Raji (cell line): ENCODE measurements around the gene BCL11B.

Experiments
- POLR2A ChIP-seq: IDR thresholded peaks from 2 replicates; pipeline ENCODE4 v1.6.1; 2011; ENCODE audit warnings: low read depth, low read length, control low read depth; ENCODE audit not compliant: insufficient read depth

The BCL11B gene

DNA sequence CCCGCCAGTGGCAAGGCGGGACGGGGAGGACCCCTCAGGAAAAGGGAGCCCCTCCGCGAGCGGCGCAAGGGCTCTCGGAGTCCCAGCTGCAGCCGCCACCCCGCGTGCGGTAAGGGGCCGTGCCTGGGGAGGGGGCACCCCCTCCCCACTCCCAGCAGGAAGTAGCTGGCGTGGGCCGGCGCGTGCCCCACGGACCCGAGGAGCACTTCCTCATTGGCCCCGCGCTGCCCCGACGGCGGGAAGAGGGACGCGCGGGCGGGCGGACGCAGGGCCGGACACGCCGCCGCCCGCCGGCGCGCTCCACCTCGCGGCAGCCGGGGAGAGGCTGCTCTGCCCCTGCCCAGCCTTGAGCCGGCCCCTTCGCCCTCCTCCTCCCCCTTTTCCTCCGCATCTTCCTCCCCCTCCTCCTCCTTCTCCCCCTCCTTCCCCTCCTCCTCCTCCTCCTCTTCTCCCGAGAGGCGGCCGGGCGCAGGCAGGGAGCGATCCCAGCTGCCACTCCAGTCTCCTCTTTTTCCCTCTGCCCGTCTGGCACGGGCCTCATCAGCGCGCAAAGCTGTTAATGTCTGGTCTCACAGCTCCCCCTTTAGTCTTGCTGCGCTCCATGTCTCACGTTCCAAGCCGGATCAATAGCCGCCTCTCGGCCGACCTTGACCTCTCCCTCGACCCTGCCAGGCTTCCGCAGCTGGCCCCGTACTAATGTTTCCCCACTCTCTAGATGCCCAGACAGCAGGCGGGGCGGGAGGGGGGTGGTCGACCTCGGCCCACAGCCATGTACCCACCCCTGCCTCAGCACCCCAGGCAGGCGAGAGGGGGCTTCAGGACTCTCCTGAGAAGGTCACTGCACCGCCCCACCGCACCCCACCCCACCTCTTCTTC lies 2.6 kb upstream of the BCL11B start:
- no peak for TF ChIP-seq POLR2A

GRCh38 chr14:99273766-99274345 lies 1.9 kb upstream of the BCL11B start:
- TF ChIP-seq POLR2A = no peak

- no peak for TF ChIP-seq POLR2A
Observed at GRCh38 chr14:99272899-99273765, 1.1 kb upstream of the BCL11B start.

DNA sequence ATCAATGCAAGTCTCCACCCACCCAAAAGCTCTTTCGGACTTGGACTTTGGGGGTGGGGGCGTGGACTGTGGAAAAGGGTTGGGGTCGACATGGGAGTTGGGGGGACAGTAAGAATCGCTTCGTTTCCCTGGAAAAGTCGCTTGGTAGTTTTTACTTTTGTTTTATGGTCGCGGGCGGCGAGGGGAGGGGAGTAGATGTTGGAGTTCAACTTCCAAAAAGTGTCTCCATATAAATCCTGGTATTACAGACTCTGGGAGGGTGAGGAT lies 568 bp upstream of the BCL11B start:
- TF ChIP-seq POLR2A = no peak

- no peak for TF ChIP-seq POLR2A
Observed at GRCh38 chr14:99271221-99271941, 616 bp downstream of the BCL11B start.

GRCh38 chr14:99270458-99271220 lies 1.4 kb downstream of the BCL11B start:
- no peak for TF ChIP-seq POLR2A

DNA sequence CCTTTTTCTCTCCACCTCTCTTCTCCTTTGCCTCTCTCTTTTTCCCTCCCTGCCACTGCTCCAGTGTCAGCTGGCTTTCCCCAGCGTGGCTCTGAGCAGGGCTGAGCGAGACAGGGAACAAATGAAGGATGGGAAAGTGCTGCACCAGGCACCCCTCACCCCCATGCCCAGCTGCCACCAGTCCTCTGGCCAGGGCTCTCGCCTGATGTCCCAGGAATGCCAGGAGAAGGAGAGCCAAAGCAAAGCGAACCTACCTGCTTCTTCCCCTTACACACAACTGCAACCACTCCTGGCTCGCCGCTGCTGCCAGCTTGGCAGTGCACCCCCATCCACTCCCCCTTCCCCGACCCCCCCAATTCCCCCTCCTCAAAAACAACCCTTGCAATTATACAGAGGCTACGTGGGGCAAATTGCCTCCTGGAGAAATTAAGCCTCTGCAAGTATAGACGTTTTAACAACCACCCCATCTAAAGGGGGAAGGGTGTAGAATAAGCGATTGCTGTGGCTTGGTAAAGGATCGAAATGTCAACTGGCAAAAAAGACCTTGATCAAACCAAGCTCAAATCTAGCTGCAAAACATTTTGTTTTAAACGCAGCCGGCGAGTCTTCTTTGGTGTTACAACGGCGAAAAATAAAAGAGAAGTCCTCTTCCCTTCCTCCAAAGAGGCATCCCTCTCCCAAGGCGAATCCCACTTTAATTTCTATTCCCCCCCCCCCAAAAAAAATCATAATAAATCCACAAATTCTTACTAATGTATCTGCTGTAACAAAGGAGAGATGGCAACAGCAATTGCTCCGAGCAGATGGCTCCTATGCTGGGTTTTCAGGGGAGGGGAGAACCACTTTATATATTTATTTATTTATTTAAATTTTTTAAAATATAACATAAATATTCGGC lies 2.9 kb downstream of the BCL11B start:
- TF ChIP-seq POLR2A = no peak

- TF ChIP-seq POLR2A = no peak
Observed at GRCh38 chr14:99267837-99268781, 3.9 kb downstream of the BCL11B start.

- TF ChIP-seq POLR2A = no peak
Observed at GRCh38 chr14:99267381-99267780, 4.6 kb downstream of the BCL11B start.

DNA sequence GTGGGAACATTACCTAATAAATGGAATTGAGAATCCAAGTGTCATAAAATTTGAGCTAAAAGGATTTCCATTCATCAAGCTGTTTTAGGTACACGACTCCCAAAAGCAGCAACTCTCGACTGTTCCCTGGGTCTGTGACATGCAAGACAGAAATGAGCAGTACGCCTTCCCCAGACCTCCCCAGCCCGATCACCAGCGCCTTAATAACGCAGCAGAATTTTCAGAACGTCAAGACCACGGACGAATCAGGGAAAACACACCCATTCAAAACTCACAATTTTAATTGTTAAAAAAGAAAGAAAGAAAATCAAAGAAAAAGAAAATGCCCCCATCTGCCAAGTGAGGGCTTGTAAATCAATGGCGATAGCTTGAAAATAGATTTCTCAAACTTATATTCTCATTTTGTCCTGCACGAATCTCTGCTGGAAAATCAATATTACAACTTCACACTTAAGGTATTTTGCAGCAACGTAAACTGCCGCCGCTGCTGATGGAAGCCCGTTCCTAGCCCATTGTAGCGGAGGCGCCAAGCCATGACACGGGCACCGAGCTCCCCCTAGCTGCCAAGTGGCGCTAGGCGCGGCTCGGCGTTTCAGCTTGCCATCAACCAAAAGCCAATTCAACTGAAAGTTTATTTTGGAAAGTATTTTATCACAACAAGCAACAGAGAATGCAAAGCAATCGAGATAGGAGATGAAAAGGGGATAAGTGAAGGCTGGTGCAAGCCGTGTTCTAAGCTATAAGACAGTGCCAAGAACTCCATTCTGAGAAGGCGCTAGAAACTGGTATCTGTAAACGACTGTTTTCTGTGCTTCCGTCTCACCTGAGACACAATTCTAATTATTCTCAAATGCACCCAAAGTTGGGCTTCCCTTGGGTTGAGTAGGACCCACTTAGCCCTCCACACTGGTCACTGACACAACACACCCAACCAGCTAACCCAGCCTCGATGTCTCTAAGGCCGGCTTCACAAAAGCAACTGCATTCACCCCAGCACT lies 5.5 kb downstream of the BCL11B start:
- TF ChIP-seq POLR2A = no peak

- TF ChIP-seq POLR2A = no peak
Observed at GRCh38 chr14:99265571-99265970, 6.4 kb downstream of the BCL11B start.
